CD4-positive, alpha-beta T cell (primary cell): ENCODE measurements around the gene TBCD. TPM values are rescaled to one million over a fixed set of nuclear protein-coding genes. Genes with fewer than 3 reads are reported as not detected.

Experiments
- ATAC-seq: fragments of 200-7000 bp; cut with Tn5 transposase; one replicate; pipeline ENCODE4 v1.10.0; 2022; ENCODE audit warnings: mild to moderate bottlenecking; ENCODE audit not compliant: poor library complexity
- CTCF ChIA-PET: fragments of 350-600 bp; sonication (Branson Sonifier 250); formaldehyde crosslinking; loops from one replicate; lab custom pipeline; 2021; ENCODE audit warnings: antibody characterized with exemption, inconsistent platforms; lab: Charles Lee
- POLR2A ChIA-PET: fragments of 350-600 bp; sonication (Branson Sonifier 250); formaldehyde crosslinking; loops from one replicate; lab custom pipeline; 2021; ENCODE audit warnings: antibody characterized with exemption, inconsistent platforms; lab: Charles Lee
- DNase-seq, 14 experiments: peaks; one replicate each; pipeline ENCODE4 v3.0.0-alpha.2; 2013 to 2020; ENCODE audit warnings: mixed read lengths in 2 of 14
- H3K27ac ChIP-seq, 2 donors: one replicate each; pipeline versions ENCODE4 v1.5.1 to v1.7.0; 2013; ENCODE audit warnings: low read length in 2 of 2, low read depth in 1 of 2, mild to moderate bottlenecking in 1 of 2
- H3K27me3 ChIP-seq, 2 experiments: 1 replicate in 1 of 2; 2 replicates in 1 of 2; pipeline versions ENCODE4 v1.6.1 to v1.7.0; 2013; ENCODE audit warnings: low read length in 2 of 2, control low read depth in 1 of 2, mild to moderate bottlenecking in 1 of 2, moderate library complexity in 1 of 2; ENCODE audit not compliant: insufficient read depth in 2 of 2, control insufficient read depth in 1 of 2
- H3K36me3 ChIP-seq: one replicate; pipeline ENCODE4 v1.6.1; 2013; ENCODE audit warnings: low read length, control low read depth; ENCODE audit not compliant: insufficient read depth
- H3K4me1 ChIP-seq: one replicate; pipeline ENCODE4 v1.6.1; 2013; ENCODE audit warnings: low read length, control low read depth; ENCODE audit not compliant: insufficient read depth
- H3K4me3 ChIP-seq: one replicate; pipeline ENCODE4 v1.5.1; 2013; ENCODE audit warnings: mild to moderate bottlenecking, low read length, moderate library complexity
- H3K9me3 ChIP-seq, 2 experiments: 1 replicate in 1 of 2; 2 replicates in 1 of 2; pipeline versions ENCODE4 v1.6.1 to v1.7.0; 2013; ENCODE audit warnings: low read length in 2 of 2, mild to moderate bottlenecking in 2 of 2, control low read depth in 1 of 2, moderate library complexity in 1 of 2; ENCODE audit not compliant: control insufficient read depth in 1 of 2, insufficient read depth in 1 of 2
- H3K27ac Mint-ChIP-seq: one replicate; pipeline ENCODE4 v1.8.0; 2020; ENCODE audit warnings: mixed read lengths
- H3K27me3 Mint-ChIP-seq: one replicate; pipeline ENCODE4 v1.8.0; 2021; ENCODE audit warnings: mixed read lengths
- H3K36me3 Mint-ChIP-seq: one replicate; pipeline ENCODE4 v1.8.0; 2021; ENCODE audit warnings: low read depth, mixed read lengths
- H3K4me1 Mint-ChIP-seq: one replicate; pipeline ENCODE4 v1.8.0; 2021; ENCODE audit warnings: low read depth, mixed read lengths
- H3K4me3 Mint-ChIP-seq: one replicate; pipeline ENCODE4 v1.8.0; 2020; ENCODE audit warnings: mild to moderate bottlenecking, mixed read lengths
- H3K9me3 Mint-ChIP-seq: one replicate; pipeline ENCODE4 v1.8.0; 2020; ENCODE audit warnings: mixed read lengths
- intact Hi-C, 2 experiments: fragments of 100-400 bp; cut with DNase I in 1 of 2; cut with micrococcal nuclease in 1 of 2; formaldehyde crosslinking; loops; one replicate each; pipeline versions ENCODE4 v1.15.1 to v1.9.0; 2023 to 2025; cut with DNase I, micrococcal nuclease
- total RNA-seq, 174 experiments: library from RNA in 2 of 174; stranded (reverse) in 2 of 174; gene quantifications; one replicate each; pipeline ENCODE4 v1.2.3 and lab custom pipeline; 2021 to 2026
- TF ChIP-seq, protein P1 (sequence below): fragments of 200-600 bp; IDR thresholded peaks from one replicate; pipeline ENCODE4 v1.8.0; 2022; ENCODE audit warnings: antibody characterized with exemption, mild to moderate bottlenecking

TBCD gene
- total RNA-seq, 2 experiments from 2014 or later, result 74.6 to 80.3 TPM

DNA sequence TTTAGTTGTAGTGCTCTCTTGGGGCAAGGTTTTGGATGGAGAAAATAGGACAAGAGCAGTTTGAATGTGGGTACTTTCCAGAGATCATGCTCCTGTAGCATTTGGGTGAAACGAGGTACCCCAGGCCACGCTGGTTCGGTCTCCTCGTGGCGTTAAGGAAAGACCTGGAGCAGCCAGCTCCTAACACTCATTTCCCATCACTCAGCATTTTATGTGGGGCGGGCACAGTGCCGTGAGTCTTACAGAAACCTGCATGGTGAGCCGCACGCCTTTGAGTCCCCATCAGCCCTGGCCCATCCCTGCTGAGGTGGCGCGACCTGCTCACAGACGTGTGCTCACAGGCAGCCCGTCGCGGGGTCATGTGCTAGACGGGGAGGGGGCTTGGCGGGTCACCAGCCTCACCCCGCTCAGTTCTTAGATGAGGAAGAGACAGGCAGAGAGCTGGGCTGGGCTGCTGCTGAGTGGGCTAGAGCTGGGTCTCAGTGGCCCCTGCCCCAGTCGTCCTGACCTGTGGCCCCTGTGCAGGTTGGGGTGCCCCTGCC, 37.3 kb downstream of the TBCD start:
- no peaks in the 10 kb centered on the region for H3K4me1 ChIP-seq
- no peak overlapping the region for H3K4me3 ChIP-seq
- ChIA-PET CTCF (no interaction called here), POLR2A (no interaction called here)
- Mint-ChIP-seq H3K4me1 (peaks cover 5% of the 10 kb centered on the region), H3K9me3 (no peaks in the 10 kb centered on the region), H3K36me3 (peaks cover 8% of the 10 kb centered on the region), H3K27me3 (no peaks in the 10 kb centered on the region), H3K27ac (no peak overlapping the region), H3K4me3 (no peak overlapping the region)
- peaks cover 4% of the 10 kb centered on the region for H3K36me3 ChIP-seq
- H3K27ac ChIP-seq, result no peak overlapping the region
- ATAC-seq (no peak), DNase-seq (no peak)
- H3K27me3 ChIP-seq, result no peaks in the 10 kb centered on the region
- H3K9me3 ChIP-seq, result no peaks in the 10 kb centered on the region
- intact Hi-C loops, result loop anchor here in 1 of 2 experiments (10.0 kb wide), 2 partner anchors 206 to 256 kb away; no protein-coding TSS in a partner anchor
- TF ChIP-seq, protein P1, sequence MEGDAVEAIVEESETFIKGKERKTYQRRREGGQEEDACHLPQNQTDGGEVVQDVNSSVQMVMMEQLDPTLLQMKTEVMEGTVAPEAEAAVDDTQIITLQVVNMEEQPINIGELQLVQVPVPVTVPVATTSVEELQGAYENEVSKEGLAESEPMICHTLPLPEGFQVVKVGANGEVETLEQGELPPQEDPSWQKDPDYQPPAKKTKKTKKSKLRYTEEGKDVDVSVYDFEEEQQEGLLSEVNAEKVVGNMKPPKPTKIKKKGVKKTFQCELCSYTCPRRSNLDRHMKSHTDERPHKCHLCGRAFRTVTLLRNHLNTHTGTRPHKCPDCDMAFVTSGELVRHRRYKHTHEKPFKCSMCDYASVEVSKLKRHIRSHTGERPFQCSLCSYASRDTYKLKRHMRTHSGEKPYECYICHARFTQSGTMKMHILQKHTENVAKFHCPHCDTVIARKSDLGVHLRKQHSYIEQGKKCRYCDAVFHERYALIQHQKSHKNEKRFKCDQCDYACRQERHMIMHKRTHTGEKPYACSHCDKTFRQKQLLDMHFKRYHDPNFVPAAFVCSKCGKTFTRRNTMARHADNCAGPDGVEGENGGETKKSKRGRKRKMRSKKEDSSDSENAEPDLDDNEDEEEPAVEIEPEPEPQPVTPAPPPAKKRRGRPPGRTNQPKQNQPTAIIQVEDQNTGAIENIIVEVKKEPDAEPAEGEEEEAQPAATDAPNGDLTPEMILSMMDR, result no peak

DNA sequence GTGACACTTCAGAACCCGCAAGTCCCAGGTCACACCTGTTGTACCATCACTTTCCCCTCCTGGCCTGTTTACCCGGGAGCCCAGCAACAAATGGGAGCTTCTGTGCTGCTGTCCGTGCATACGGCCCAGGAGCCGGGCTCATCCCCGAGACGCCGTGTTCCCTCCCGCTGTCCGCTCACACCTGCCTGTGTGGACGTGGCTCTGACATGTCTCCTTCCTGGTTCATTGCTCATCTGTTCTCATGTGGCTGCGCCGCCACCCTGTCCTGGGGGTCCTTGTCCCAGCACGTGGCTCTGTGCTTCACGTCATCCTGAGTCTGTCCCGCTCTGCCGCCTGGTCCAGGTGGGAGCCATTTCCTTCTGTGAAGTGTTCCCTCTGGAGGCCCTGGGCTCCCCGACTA, 37.9 kb downstream of the TBCD start:
- Mint-ChIP-seq H3K4me1 (peaks cover 5% of the 10 kb centered on the region), H3K27me3 (no peaks in the 10 kb centered on the region), H3K36me3 (peaks cover 8% of the 10 kb centered on the region), H3K9me3 (no peaks in the 10 kb centered on the region), H3K4me3 (no peak overlapping the region), H3K27ac (no peak overlapping the region)
- Histone ChIP-seq H3K36me3 (peaks cover 4% of the 10 kb centered on the region), H3K27me3 (no peaks in the 10 kb centered on the region), H3K27ac (no peak overlapping the region), H3K4me3 (no peak overlapping the region), H3K4me1 (no peaks in the 10 kb centered on the region), H3K9me3 (no peaks in the 10 kb centered on the region)
- CTCF ChIA-PET, result no interaction called here
- POLR2A ChIA-PET, result no interaction called here
- no peak for DNase-seq
- TF ChIP-seq, protein P1, result no peak
- ATAC-seq, result no peak
- intact Hi-C loops, result loop anchor here in 1 of 2 experiments (10.0 kb wide), 2 partner anchors 205 to 255 kb away; no protein-coding TSS in a partner anchor

DNA sequence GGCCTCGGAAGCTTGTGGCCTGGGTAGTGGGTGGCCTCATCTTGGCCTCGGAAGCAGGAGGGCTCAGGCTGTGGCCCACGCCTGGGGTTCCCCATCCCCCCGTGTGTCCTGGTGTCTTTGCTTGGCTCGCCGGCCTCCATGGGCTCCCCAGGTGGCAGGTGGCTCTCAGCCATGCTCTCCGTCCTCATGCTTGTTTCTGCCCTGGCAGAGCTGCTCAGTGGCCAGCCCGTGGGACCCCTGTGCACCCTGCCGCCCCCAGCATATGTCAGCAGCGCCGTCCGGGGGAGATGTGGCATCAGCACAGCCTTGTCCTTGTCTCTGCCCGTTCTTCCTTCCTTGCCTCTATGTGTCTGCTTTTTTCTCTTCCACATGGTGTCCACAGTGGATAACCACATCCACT, 38.5 kb downstream of the TBCD start:
- no peaks in the 10 kb centered on the region for H3K9me3 Mint-ChIP-seq
- no peaks in the 10 kb centered on the region for H3K27me3 Mint-ChIP-seq
- Histone ChIP-seq H3K4me1 (no peaks in the 10 kb centered on the region), H3K9me3 (no peaks in the 10 kb centered on the region), H3K4me3 (no peak overlapping the region), H3K27ac (no peak overlapping the region), H3K36me3 (peaks cover 4% of the 10 kb centered on the region), H3K27me3 (no peaks in the 10 kb centered on the region)
- no peak for DNase-seq
- no peak for ATAC-seq
- POLR2A ChIA-PET, result no interaction called here
- peaks cover 5% of the 10 kb centered on the region for H3K4me1 Mint-ChIP-seq
- intact Hi-C loops, result no loop called here
- CTCF ChIA-PET, result interaction anchor here (0.6 kb wide), 1 partner anchor 32 kb away, joined by 3 read pairs; no protein-coding TSS in a partner anchor
- TF ChIP-seq, protein P1, result no peak
- no peak overlapping the region for H3K4me3 Mint-ChIP-seq
- H3K36me3 Mint-ChIP-seq, result peaks cover 8% of the 10 kb centered on the region
- H3K27ac Mint-ChIP-seq, result no peak overlapping the region
